ENCODE data around the gene EXOC4.

The EXOC4 gene

DNA sequence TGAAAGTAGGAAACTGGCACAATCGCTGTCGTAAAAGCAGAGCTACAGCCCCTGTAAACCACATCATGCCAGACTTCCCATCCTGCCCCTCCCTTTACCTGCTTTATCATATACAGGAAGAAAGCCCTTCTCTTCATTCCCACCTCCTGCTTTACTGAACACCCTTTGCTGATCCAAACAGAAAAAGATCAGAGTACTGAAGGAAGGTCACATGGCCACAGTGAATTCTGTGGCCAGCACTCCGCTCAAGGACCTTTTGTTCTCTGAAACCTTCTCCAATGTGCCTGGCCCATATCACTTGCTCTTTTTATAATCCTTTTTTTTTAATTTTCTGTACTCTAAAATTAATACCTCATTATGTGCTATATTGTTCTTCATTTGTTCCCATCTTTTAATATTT, 765.4 kb downstream of the EXOC4 start:
- no peak overlapping the region for H3K4me3 Mint-ChIP-seq
- H3K9me3 Mint-ChIP-seq: no peaks in the 10 kb centered on the region
- no peak overlapping the region for H3K27ac Mint-ChIP-seq
- H3K4me1 Mint-ChIP-seq: no peaks in the 10 kb centered on the region
- H3K36me3 Mint-ChIP-seq (ENCODE audit: low read depth): no peaks in the 10 kb centered on the region
- H3K27me3 Mint-ChIP-seq (ENCODE audit: low read depth): no peaks in the 10 kb centered on the region
- TF ChIP-seq, protein P1, sequence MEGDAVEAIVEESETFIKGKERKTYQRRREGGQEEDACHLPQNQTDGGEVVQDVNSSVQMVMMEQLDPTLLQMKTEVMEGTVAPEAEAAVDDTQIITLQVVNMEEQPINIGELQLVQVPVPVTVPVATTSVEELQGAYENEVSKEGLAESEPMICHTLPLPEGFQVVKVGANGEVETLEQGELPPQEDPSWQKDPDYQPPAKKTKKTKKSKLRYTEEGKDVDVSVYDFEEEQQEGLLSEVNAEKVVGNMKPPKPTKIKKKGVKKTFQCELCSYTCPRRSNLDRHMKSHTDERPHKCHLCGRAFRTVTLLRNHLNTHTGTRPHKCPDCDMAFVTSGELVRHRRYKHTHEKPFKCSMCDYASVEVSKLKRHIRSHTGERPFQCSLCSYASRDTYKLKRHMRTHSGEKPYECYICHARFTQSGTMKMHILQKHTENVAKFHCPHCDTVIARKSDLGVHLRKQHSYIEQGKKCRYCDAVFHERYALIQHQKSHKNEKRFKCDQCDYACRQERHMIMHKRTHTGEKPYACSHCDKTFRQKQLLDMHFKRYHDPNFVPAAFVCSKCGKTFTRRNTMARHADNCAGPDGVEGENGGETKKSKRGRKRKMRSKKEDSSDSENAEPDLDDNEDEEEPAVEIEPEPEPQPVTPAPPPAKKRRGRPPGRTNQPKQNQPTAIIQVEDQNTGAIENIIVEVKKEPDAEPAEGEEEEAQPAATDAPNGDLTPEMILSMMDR (IDR thresholded peaks at IDR 0.05; ENCODE audit: unreplicated experiment in 3 of 3): no peak

DNA sequence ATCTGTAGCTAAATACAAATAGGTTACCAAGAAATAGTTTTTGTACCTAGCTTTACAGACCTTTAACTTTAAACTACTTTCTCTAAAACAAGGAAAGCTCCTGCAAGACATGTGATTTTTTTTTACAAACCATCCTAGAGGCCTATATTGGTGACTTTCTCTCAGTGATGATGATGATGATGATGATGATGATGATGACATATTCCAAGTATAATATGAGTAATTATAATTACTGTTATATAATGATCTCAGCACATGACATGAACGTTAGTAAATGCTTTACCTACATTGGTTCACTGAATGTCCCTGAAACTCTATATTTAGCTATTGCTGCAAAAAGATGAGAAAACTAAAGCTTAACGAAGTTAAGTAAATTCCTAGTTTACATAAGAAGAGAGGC, 766.4 kb downstream of the EXOC4 start:
- H3K36me3 Mint-ChIP-seq (ENCODE audit: low read depth): no peaks in the 10 kb centered on the region
- H3K4me1 Mint-ChIP-seq: no peaks in the 10 kb centered on the region
- H3K27ac Mint-ChIP-seq: no peak overlapping the region
- no peaks in the 10 kb centered on the region for H3K9me3 Mint-ChIP-seq
- no peak overlapping the region for H3K4me3 Mint-ChIP-seq
- TF ChIP-seq, protein P1 (IDR thresholded peaks at IDR 0.05; ENCODE audit: unreplicated experiment in 3 of 3): no peak
- H3K27me3 Mint-ChIP-seq (ENCODE audit: low read depth): no peaks in the 10 kb centered on the region

- Mint-ChIP-seq H3K27ac (no peak overlapping the region), H3K36me3 (ENCODE audit: low read depth) (peaks cover 6% of the 10 kb centered on the region), H3K4me1 (peaks cover 22% of the 10 kb centered on the region), H3K9me3 (no peaks in the 10 kb centered on the region), H3K4me3 (no peak overlapping the region), H3K27me3 (ENCODE audit: low read depth) (no peaks in the 10 kb centered on the region)
- TF ChIP-seq, protein P1 (IDR thresholded peaks at IDR 0.05; ENCODE audit: unreplicated experiment in 3 of 3): no peak
Observed at GRCh38 chr7:134021836-134022235, 769.0 kb downstream of the EXOC4 start.

DNA sequence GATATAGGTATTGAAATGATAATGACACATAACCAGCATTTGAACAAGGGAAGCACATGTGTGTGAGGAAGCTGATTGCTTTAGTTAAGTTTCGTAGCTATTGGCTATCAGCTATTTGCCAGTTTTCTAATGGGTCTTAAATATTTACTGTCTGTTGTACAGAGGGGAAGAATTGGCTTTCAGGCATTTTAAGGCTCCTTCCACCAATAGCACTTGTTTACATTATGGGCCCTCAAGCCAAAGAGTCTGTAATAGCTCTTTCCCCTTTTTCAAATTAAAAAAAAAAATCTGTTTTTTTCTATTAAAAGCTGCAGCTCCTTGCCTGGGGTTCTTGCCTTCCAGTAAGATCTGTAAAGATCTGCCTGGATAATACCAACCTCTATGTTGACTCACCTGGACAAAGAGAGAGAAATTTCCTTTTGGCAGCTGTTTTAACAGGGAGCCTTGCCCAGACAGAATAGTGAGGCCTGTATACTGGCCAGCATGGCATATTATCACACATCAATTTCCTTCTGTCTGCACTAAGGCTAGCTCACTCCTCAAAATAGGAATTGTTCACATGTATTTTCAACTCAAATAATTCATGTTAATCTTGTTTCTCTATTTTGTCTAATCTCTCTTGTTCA, 769.5 kb downstream of the EXOC4 start:
- Mint-ChIP-seq H3K27ac (no peak overlapping the region), H3K27me3 (ENCODE audit: low read depth) (no peaks in the 10 kb centered on the region), H3K9me3 (no peaks in the 10 kb centered on the region), H3K4me3 (no peak overlapping the region), H3K36me3 (ENCODE audit: low read depth) (peaks cover 7% of the 10 kb centered on the region), H3K4me1 (peaks cover 22% of the 10 kb centered on the region)
- TF ChIP-seq, protein P1 (IDR thresholded peaks at IDR 0.05; ENCODE audit: unreplicated experiment in 3 of 3): no peak

- H3K9me3 Mint-ChIP-seq: peaks cover 6% of the 10 kb centered on the region
- no peak overlapping the region for H3K27ac Mint-ChIP-seq
- peaks cover 22% of the 10 kb centered on the region for H3K4me1 Mint-ChIP-seq
- H3K4me3 Mint-ChIP-seq: no peak overlapping the region
- TF ChIP-seq, protein P1 (IDR thresholded peaks at IDR 0.05; ENCODE audit: unreplicated experiment in 3 of 3): no peak
- peaks cover 19% of the 10 kb centered on the region for H3K36me3 Mint-ChIP-seq (ENCODE audit: low read depth)
- H3K27me3 Mint-ChIP-seq (ENCODE audit: low read depth): no peaks in the 10 kb centered on the region
Observed at GRCh38 chr7:134024739-134025138, 771.9 kb downstream of the EXOC4 start.

GRCh38 chr7:134028853-134029252, 776.0 kb downstream of the EXOC4 start:
- Mint-ChIP-seq H3K4me3 (no peak overlapping the region), H3K27ac (no peak overlapping the region), H3K9me3 (peaks cover 9% of the 10 kb centered on the region), H3K36me3 (ENCODE audit: low read depth) (peaks cover 23% of the 10 kb centered on the region), H3K4me1 (peaks cover 52% of the 10 kb centered on the region), H3K27me3 (ENCODE audit: low read depth) (no peaks in the 10 kb centered on the region)
- TF ChIP-seq, protein P1 (IDR thresholded peaks at IDR 0.05; ENCODE audit: unreplicated experiment in 3 of 3): no peak

Measured in nephron (organoid).